HG03066 (cell line): ENCODE results near the gene SPATA31C2.
"Not testable (repeated sequence)": the region's sequence is repeated elsewhere in the genome, so short reads cannot be mapped to it uniquely, and the experiment has no call there.

Experiments used
- ATAC-seq: cut with Tn5 transposase; IDR thresholded peaks from one replicate; pipeline ENCODE4 v1.9.1; 2021; ENCODE audit warnings: low read depth; ENCODE audit not compliant: unreplicated experiment

The SPATA31C2 gene

GRCh38 chr9:88138375-88138774 lies at the start of gene SPATA31C2:
Gene SPATA31C2 (minus strand): TSS chr9:88138475. CDS start chr9:88138446, 29 bp downstream.
- ATAC-seq = not testable (repeated sequence)

GRCh38 chr9:88187631-88188030 lies 49.4 kb upstream of the SPATA31C2 start:
- ATAC-seq = no peak

DNA sequence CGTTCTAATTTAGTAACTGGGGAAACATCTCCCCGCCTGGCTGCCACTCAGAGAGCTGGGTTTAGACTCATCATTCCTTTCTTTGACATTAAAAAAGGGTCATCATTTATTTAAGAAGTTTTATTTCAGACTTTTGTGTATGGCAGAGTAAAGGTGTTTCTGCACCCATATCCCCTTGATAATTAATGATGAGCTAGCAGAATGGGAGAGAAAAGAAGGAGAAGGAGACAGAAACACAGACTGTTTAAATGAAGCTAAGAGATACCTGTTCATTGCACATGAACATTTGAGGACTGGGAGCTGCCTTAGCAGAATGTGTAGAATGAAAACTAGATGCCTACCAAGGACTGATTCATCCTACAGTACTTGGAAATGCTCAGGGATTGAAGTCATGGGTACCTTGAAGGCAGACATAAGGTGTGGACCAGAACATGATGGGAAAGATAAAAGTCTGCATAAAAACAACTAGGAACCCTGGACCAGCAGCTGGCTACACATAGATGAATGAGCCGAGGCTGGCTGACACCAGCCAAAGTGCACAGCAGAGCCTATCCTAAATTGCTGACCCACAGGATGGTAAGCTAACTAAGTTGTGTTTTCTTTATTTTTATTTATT lies 48.3 kb upstream of the SPATA31C2 start:
- ATAC-seq = no peak

DNA sequence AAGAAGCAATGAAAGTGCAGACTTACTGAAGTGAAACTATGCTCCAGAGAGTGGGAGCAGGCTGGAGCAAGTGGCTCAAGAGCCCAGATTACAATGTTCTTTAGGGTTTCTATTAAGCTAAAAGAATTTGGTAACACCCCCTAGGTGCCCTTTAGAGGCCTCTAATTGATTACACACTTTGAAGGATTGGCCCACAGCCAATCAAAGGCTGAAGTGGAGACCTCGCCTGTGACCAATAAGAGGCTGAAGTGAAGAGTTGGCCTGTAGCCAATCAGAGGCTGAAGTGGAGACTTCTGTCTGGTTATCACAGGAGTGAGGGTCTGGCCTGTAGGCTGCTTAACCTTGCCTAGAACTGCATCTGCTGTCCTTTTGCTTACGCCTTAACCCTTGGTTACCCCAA lies 46.7 kb upstream of the SPATA31C2 start:
- ATAC-seq = no peak

- no peak for ATAC-seq
Measured at GRCh38 chr9:88183798-88184495, 45.7 kb upstream of the SPATA31C2 start.

GRCh38 chr9:88182501-88182900 lies 44.2 kb upstream of the SPATA31C2 start:
- no peak for ATAC-seq

DNA sequence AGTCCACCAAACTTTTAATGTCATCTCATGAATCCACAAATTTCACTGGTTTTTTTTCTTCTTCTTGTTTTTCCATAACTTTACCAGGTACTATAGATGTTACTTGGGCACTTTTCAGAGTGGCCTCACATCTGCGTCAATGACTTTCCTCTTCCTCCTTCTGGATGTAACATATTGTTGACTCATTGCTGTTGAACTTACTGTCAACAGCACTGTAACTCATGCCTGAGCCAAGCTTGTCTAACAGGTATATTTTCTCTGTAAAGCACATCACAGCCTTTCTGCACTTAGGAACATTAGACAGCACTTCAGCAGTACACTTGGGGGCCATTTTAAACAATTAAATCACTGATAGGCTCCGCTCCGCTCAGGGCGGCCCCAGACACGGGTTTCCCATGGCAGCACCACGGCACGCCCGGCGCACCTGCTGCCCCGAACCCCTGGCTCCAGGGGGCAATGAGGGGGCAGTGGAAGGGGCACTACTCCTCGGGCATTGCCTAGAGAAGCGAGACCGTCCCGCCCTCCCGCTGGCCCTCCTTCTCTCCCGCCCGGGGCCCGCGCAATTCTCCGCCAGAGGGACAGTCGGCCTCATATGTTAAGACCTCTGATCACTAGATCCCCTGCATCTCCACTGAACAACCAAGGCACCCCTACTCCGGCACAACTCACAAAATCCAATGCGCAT lies 41.9 kb upstream of the SPATA31C2 start:
- no peak for ATAC-seq

- ATAC-seq = no peak
Measured at GRCh38 chr9:88179062-88179521, 40.8 kb upstream of the SPATA31C2 start.

GRCh38 chr9:88178641-88179040 lies 40.4 kb upstream of the SPATA31C2 start:
- ATAC-seq = no peak

DNA sequence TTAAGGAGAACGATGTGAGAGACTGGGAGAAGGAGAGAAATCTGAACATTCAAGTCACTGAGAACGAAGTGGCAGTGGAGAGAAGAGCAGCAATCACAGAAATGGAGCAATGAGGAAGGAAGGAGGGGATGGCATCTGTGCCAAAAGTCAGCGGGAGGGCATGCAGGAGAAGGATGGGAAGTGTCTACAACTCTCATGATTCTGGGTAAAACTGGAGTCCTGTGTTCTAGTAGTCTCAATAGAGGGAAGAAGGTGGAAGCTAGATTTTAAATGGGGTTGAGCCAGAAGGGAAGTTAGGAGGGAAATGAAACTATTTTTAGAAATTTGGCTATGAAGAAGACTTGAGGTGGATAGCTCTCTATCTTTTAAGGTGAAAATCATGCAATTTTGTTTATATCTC lies 39.1 kb upstream of the SPATA31C2 start:
- no peak for ATAC-seq

- no peak for ATAC-seq
Measured at GRCh38 chr9:88174324-88174723, 36.0 kb upstream of the SPATA31C2 start.

DNA sequence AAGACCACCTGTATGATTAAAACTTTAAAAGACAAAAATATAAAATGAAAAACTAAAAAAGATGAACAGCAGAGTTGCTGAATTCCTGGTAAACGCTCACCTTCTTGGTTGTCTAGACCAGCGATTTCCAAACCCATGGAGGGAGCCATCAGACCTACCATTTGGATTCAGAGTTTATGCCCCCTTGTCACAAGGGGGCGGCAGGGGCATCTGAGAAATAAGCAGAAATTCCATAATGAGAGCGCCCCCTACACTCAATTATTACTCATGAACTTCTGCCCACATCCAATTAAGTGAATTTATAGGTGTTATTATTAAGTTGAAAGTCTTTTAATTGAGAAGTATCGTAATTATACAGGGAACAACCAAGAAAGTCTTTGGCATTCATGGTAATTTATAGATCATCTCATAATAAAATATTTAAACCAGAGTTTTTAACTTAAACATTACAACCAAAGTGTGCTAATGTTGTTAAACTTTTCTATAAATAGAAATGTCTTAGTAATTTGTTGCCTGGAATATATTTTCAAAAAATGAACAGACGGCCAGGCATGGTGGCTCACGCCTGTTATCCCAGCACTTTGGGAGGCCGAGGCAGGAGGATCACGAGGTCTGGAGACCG lies 35.2 kb upstream of the SPATA31C2 start:
- no peak for ATAC-seq

DNA sequence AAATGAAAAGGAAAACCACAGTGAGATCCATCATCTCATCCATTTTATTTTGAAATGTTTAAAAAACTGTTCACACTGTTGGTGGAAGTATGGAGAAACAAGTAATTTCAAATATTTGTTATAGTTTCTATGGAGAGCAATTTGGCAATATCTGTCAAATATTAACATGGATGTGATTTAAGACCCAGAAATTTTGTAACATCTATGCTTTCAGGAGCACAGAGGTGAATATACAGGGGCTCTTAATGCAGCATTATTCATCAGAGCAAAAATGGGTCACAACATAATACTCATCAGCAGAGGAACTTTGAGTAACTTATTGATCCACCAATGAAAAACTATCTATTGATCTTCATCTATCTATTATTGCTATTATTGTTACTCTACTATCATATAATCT lies 31.4 kb upstream of the SPATA31C2 start:
- ATAC-seq = no peak

GRCh38 chr9:88168564-88168963 lies 30.3 kb upstream of the SPATA31C2 start:
- no peak for ATAC-seq

- ATAC-seq = no peak
Measured at GRCh38 chr9:88166660-88167059, 28.4 kb upstream of the SPATA31C2 start.

DNA sequence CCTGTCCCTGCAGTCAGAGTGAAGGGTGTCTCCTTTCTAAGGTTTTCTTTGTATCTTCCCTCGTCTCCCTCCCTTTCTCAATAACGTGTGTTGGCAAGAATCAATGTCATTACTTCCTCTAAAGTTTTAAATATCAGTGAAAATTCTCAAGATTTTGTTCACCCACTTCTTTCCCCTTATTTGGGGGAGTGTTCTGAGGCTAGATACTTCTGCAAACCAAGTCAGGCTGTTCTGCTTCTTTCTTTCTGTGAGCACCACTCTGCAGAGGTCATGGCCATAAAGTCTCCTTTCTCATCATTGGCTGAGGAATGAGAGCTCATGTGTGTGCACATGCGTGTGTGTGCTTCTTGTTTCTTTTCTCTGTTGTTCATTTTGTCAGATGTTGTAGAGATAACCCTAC lies 26.6 kb upstream of the SPATA31C2 start:
- ATAC-seq = no peak

DNA sequence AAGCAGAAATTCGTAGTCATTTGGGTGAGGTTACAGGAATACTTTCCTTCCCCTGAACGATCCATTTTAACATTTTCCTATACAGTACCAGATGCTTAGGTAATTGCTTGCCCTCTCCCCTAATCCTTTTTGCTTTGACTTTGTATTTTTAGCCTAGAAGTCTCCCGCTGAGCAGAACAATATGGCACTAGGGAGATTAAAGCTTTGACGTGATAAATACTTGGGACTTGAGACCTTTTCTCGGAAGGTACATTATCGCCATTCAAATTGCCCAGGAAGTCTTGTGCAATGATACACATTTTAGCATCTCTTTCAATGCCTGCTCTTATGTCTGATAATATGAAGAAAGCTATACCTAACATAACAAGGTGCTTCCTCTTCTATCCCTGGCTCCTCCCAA lies 22.9 kb upstream of the SPATA31C2 start:
- no peak for ATAC-seq

DNA sequence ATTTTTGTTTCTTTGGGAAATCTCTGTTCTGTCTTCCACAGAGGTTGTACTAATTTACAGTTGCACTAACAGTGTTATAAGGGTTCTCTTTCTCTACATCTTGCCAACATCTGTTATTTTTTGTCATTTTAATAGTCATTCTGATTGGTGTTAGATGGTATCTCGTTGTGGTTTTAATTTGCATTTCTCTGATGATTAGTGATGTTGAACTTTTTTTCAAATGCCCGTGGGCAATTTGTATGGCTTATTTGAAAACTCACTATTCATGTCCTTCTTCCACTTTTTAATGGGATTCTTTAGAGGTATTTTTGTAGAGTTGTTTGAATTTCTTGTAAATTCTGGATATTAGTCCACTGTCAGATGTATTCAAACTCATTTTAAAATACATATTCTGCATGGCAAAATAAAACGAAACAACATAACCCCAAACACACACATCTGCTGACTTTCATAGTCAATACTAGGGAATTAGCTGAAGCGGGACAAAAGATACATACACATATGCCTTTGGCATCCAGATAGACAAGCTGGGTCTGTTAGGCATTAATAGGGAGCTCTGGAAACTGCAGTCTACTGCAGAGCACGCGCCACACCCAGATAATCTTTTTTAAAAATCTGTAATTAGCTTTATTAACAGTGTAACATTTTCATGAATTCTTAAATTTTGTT lies 5.8 kb upstream of the SPATA31C2 start:
- no peak for ATAC-seq

GRCh38 chr9:88143179-88143578 lies 4.9 kb upstream of the SPATA31C2 start:
- no peak for ATAC-seq

DNA sequence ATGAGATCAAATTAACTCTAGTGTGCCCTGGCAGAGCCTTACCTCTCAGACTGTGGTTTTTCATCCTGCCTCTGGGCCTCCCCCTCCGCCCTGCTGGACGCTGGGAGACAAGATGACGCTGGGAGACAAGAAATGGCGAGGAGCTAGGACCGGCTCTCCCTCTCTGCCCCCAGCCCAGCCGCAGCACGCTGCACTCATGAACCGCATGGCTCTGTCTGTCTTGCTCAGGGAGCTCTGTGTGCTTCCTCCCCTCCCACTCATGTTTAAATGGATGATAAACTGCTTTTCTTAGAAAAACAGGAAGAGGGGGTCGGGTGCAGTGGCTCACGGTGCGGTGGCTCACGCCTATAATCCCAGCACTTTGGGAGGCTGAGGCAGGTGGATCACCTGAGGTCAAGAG lies 4.7 kb downstream of the SPATA31C2 start:
- not testable (repeated sequence) for ATAC-seq

DNA sequence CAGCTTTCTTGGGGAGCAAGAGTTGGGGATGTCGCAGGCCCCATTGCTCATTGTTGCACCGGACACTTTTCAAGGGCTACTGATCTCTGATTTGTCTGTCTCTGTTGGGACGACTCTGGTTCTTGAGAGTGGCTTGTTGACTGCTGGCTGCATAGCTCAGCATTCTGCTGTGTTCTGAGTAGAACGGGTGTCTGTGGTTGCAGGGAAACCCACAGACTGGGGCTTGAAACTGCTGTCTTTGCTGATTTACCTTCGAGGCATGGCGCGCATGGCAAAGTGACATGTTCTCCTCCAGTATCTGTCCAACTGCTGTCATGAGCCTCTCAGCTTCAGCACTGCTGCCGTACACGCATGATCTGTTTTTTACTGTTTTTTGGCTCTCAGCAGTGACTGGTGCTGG lies 8.7 kb downstream of the SPATA31C2 start:
- ATAC-seq = not testable (repeated sequence)
